Ectodermal cell (in vitro differentiated cells): Measurements from ENCODE around the gene IGLL5.
"Not testable (repeated sequence)": the region's sequence is repeated elsewhere in the genome, so short reads cannot be mapped to it uniquely, and the experiment has no call there.

Experiments used
- H3K27ac ChIP-seq: 2 replicates; pipeline ENCODE4 v1.7.0; 2013; ENCODE audit warnings: mild to moderate bottlenecking, low read depth, low read length; ENCODE audit not compliant: insufficient read depth, poor library complexity, severe bottlenecking
- H3K27me3 ChIP-seq: 2 replicates; pipeline ENCODE4 v1.7.0; 2013; ENCODE audit warnings: mild to moderate bottlenecking, low read length; ENCODE audit not compliant: insufficient read depth, control insufficient read depth, poor library complexity, severe bottlenecking
- H3K36me3 ChIP-seq: one replicate; pipeline ENCODE4 v1.7.0; 2013; ENCODE audit warnings: low read length; ENCODE audit not compliant: control insufficient read depth, insufficient read depth
- H3K4me1 ChIP-seq: one replicate; pipeline ENCODE4 v1.7.0; 2013; ENCODE audit warnings: low read length; ENCODE audit not compliant: control insufficient read depth, insufficient read depth
- H3K4me3 ChIP-seq: 2 replicates; pipeline ENCODE4 v1.7.0; 2013; ENCODE audit warnings: low read depth, low read length, control low read depth; ENCODE audit not compliant: insufficient read depth
- H3K9me3 ChIP-seq: 2 replicates; pipeline ENCODE4 v1.7.0; 2013; ENCODE audit warnings: mild to moderate bottlenecking, low read length, moderate library complexity; ENCODE audit not compliant: control insufficient read depth
- WGBS, 2 experiments: methylation state at CpG; one replicate each; pipeline ENCODE4 v1.1.7; 2013; ENCODE audit warnings: missing lambda C conversion rate in 2 of 2; 5-methylcytosine and 5-hydroxymethylcytosine counted together

The IGLL5 gene

DNA sequence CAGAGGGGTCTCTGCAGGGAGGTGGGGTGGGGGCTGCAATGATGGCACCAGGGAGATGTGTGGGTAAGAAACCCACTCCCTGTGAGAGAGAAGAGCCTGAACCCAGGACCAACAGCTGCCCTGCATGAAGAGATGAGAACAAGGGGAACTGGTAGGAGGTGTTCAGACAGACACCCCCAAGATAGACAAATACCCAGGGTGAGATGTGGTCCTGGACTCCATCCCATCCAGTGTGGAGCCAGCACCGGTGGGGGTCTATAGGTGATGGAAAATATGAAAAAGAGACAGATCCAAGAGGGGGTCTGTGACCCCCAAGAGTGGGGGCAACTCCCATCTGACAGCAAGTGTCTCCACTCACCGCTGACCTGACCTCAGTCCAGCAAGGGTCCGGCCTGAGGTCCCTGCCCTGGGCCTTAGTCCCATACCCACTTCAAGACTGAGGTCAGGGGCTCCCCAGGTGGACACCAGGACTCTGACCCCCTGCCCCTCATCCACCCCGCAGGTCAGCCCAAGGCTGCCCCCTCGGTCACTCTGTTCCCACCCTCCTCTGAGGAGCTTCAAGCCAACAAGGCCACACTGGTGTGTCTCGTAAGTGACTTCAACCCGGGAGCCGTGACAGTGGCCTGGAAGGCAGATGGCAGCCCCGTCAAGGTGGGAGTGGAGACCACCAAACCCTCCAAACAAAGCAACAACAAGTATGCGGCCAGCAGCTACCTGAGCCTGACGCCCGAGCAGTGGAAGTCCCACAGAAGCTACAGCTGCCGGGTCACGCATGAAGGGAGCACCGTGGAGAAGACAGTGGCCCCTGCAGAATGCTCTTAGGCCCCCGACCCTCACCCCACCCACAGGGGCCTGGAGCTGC, 34.7 kb downstream of the IGLL5 start:
- not testable (repeated sequence) for H3K27ac ChIP-seq, H3K27me3 ChIP-seq, H3K36me3 ChIP-seq, H3K4me3 ChIP-seq, H3K9me3 ChIP-seq, H3K4me1 ChIP-seq
- 90 to 92% methylated on average over 13 to 14 of the region's 16 CpGs for WGBS, 2 experiments

DNA sequence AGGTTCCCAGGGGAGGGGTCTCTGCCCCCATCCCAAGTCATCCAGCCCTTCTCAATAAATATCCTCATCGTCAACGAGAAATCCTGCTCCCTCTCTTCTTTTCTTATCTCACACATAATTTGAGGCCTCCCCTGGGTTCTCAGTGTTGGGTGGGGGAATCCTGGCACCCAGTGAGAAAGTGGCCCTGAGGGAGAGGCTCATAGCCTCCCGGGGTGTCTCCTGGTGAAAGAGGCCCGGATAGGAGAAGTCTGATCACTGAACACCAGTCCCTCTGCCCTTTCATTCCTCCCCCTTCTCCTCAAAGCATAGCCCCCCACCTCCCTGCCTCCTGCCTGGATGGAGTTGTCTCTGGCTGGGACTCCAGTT, 35.3 kb downstream of the IGLL5 start:
- H3K4me1 ChIP-seq = no peaks in the 10 kb centered on the region
- H3K27me3 ChIP-seq = no peaks in the 10 kb centered on the region
- H3K36me3 ChIP-seq = no peaks in the 10 kb centered on the region
- no peaks in the 10 kb centered on the region for H3K9me3 ChIP-seq
- no peak overlapping the region for H3K27ac ChIP-seq
- no peak overlapping the region for H3K4me3 ChIP-seq
- WGBS, 2 experiments = 89 to 98% methylated on average over 4 of the region's 4 CpGs

DNA sequence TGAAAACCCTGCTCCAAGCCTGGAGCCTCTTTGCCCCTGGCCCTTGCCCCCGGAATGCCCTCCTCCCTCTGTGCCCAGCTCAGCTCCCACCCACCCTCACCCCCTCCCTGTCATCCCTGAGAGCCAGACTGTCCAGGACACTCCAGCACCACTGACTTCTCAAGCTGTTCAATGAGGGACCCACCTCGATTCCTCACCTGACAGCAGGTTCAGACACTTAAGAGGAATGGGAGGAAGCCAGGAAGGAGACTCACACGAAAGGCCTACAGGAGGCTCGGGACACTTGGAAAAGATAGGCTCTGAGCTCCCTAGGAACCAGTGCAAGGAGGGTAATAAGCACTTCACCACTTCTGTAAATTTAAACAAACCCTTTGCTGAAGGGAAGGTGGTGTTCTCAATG, 35.8 kb downstream of the IGLL5 start:
- no peaks in the 10 kb centered on the region for H3K4me1 ChIP-seq
- WGBS, 2 experiments = 92 to 94% methylated on average over 4 of the region's 4 CpGs
- H3K36me3 ChIP-seq = no peaks in the 10 kb centered on the region
- H3K4me3 ChIP-seq = no peak overlapping the region
- H3K27ac ChIP-seq = no peak overlapping the region
- no peaks in the 10 kb centered on the region for H3K9me3 ChIP-seq
- no peaks in the 10 kb centered on the region for H3K27me3 ChIP-seq

DNA sequence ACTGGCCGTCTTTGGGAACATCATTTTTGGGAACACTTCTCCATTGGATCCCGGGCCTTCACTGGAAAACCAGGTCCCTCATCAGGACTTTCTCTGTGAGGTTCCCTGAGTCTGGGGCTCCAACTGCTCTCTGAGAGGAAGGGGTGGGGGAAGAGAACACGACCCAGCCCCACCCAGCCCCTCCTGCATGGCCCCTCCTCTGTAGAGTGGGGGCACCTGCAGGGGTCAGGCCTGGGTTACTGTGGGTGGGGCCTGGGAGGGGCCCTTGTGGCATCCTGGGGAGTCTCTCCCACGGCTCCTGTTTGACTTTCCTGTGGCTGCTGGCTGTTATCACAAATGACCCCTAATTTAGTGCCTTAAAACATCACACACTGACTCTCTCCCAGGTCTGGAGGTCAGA, 36.3 kb downstream of the IGLL5 start:
- H3K36me3 ChIP-seq = no peaks in the 10 kb centered on the region
- no peaks in the 10 kb centered on the region for H3K27me3 ChIP-seq
- 81 to 89% methylated on average over 4 of the region's 4 CpGs for WGBS, 2 experiments
- no peaks in the 10 kb centered on the region for H3K4me1 ChIP-seq
- H3K9me3 ChIP-seq = no peaks in the 10 kb centered on the region
- H3K27ac ChIP-seq = no peak overlapping the region
- no peak overlapping the region for H3K4me3 ChIP-seq

DNA sequence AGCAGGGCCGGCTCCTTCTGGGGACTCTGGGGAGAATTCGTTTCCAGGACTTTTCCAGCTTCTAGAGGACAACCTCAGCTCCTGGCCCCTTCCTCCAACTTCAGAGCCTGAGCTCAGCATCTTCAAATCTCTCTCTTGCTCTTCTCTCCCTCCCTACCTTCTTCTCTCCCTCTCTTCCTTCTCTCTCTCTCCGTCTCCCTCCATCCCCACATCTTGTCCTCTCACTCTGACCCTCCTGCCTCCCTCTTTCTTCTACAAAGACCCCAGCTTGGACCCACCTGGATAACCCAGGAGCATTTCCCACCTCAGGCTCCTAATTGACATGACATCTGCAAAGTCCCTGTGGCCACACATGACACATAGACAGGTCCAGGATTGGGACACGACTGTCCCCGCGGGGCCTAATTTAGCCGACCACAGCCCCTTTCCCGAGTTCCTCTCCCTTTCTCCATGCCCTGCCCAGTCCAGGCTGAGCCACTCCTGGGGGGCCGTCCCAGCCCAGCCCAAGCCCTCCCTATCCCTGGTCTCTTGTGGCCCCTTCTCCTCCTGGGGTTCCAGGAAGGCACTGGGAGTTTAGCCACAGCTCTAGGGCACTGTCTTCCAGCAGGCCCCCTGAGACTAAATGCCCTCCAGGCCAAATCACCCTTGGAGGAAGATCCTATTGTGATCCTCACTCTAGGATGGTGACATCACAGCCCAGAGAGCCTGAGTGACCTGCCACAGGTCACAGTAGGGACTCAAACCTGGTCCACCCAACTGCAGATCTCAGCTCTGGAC, 36.9 kb downstream of the IGLL5 start:
- H3K9me3 ChIP-seq = no peaks in the 10 kb centered on the region
- no peak overlapping the region for H3K27ac ChIP-seq
- no peak overlapping the region for H3K4me3 ChIP-seq
- no peaks in the 10 kb centered on the region for H3K36me3 ChIP-seq
- 92% methylated on average over 9 of the region's 9 CpGs for WGBS, 2 experiments
- H3K4me1 ChIP-seq = no peaks in the 10 kb centered on the region
- no peaks in the 10 kb centered on the region for H3K27me3 ChIP-seq

DNA sequence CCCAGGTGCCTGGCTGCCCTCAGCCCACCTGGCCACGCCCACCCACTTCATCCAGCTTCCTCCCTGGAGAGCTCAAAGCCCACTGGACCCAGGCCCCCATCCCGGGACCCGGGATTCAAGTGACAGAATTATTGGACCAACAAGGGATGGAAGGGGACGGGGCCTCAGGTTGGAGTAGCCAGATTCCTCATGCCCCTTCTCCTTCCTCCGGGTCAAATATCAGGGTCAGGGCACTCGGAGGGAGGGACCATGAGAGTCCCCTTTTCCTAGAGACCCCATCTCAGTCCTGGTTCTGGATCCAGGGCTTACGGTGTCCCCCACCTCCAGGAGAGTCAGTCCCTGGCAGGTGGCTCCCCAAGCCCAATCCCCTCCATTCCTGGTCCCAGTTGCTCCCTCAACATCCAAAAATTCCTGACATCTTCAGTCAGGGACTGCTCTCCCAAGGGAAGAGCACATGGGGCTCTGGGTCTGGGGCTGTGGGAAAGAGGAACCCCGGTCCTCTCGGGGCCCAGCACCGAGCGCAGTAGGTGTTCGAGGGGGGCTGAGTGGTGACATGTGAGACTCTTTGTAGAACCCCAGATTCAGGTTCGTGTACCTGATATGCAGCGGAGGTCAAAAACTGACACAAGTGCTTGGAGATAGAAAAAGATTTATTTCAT, 37.7 kb downstream of the IGLL5 start:
- Histone ChIP-seq H3K9me3 (no peaks in the 10 kb centered on the region), H3K4me1 (no peaks in the 10 kb centered on the region), H3K27ac (no peak overlapping the region), H3K36me3 (no peaks in the 10 kb centered on the region), H3K27me3 (no peaks in the 10 kb centered on the region), H3K4me3 (no peak overlapping the region)
- 90 to 92% methylated on average over 14 of the region's 14 CpGs for WGBS, 2 experiments

DNA sequence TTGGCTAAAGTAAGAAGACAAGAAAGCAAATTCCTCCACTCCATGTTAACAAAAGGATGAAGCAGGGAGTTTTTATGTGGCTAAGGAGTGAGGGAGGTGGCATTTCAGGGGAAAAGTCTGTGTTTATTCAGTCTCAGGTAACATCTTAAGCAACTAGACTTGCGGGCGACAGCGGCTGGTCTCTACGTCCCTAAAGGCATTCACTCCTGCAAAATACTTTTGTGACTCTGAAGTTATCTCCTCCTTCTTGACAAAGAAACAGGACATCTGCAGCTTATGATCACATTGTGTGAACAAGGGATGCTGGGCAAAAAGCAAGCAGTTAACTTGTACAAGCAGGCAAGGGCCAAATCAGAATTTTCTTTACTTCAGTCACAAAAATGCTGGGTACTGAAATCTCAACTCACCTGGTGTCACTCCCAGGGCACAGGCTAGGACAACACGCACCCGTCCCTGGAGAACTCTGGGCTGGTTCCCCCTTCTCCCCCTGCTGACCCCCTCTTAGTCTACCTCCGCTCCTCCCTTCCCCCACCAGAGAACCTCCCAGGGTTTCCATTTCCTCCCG, 38.3 kb downstream of the IGLL5 start:
- Histone ChIP-seq H3K9me3 (no peaks in the 10 kb centered on the region), H3K4me3 (no peak overlapping the region), H3K4me1 (no peaks in the 10 kb centered on the region), H3K36me3 (no peaks in the 10 kb centered on the region), H3K27me3 (no peaks in the 10 kb centered on the region), H3K27ac (no peak overlapping the region)
- 59 to 64% methylated on average over 8 of the region's 8 CpGs for WGBS, 2 experiments

GRCh38 chr22:22926370-22927195, 39.0 kb downstream of the IGLL5 start:
- H3K36me3 ChIP-seq = no peaks in the 10 kb centered on the region
- no peaks in the 10 kb centered on the region for H3K9me3 ChIP-seq
- no peak overlapping the region for H3K4me3 ChIP-seq
- WGBS, 2 experiments = 80% methylated on average over 13 of the region's 13 CpGs
- H3K27me3 ChIP-seq = no peaks in the 10 kb centered on the region
- no peaks in the 10 kb centered on the region for H3K4me1 ChIP-seq
- H3K27ac ChIP-seq = no peak overlapping the region

DNA sequence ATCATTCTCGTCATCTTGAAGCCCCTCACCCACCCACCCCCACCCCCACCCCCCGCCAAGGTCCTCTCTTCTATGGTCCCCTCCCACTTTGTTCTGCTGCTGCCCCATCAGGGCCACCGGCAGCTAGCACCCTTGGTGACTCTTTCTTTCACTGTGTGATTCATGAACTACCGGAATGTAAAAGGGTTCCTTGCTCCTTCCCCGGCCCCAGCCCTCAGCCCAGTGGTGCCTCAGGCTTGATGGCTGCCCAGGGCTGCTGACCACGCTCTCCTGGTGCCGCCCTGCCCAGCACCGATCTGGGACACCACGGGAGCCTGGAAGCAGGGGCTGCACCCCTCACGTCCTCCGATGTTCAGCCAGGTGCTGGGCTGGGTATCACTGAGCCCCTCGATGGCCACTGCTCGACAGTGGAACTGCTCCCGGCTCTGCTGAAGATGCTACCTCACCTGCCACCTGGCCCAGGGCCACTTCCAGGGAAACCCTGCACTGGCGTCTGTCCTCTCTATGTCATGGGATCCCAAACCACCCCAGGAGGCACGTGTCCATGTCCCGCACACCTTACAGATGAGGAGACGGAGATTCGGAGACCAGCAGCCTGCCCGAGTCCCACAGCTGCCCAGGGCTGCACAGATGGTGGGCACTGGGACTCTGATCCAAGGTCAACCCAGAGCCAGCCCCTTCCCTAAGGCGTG, 39.7 kb downstream of the IGLL5 start:
- Histone ChIP-seq H3K27ac (no peak overlapping the region), H3K4me3 (no peak overlapping the region), H3K27me3 (no peaks in the 10 kb centered on the region), H3K4me1 (no peaks in the 10 kb centered on the region), H3K36me3 (no peaks in the 10 kb centered on the region), H3K9me3 (no peaks in the 10 kb centered on the region)
- 91 to 93% methylated on average over 19 to 20 of the region's 21 CpGs for WGBS, 2 experiments
